Neuron (in vitro differentiated cells): ENCODE measurements around the gene XPNPEP2.

Source experiments
- H2AFZ ChIP-seq: one replicate; pipeline ENCODE4 v1.6.1; 2013; ENCODE audit warnings: low read depth, mild to moderate bottlenecking, inconsistent platforms, low read length, moderate library complexity
- H3K27me3 ChIP-seq: one replicate; pipeline ENCODE4 v1.6.1; 2013; ENCODE audit warnings: low read length; ENCODE audit not compliant: insufficient read depth
- H3K36me3 ChIP-seq: one replicate; pipeline ENCODE4 v1.6.1; 2013; ENCODE audit warnings: low read length; ENCODE audit not compliant: insufficient read depth
- H3K4me1 ChIP-seq: one replicate; pipeline ENCODE4 v1.6.1; 2013; ENCODE audit warnings: low read length; ENCODE audit not compliant: insufficient read depth
- H3K4me3 ChIP-seq: 2 replicates; pipeline ENCODE4 v1.5.1; 2013; ENCODE audit warnings: mild to moderate bottlenecking, low read length, moderate library complexity
- H3K9me3 ChIP-seq: one replicate; pipeline ENCODE4 v1.6.1; 2013; ENCODE audit warnings: low read length

XPNPEP2 gene

DNA sequence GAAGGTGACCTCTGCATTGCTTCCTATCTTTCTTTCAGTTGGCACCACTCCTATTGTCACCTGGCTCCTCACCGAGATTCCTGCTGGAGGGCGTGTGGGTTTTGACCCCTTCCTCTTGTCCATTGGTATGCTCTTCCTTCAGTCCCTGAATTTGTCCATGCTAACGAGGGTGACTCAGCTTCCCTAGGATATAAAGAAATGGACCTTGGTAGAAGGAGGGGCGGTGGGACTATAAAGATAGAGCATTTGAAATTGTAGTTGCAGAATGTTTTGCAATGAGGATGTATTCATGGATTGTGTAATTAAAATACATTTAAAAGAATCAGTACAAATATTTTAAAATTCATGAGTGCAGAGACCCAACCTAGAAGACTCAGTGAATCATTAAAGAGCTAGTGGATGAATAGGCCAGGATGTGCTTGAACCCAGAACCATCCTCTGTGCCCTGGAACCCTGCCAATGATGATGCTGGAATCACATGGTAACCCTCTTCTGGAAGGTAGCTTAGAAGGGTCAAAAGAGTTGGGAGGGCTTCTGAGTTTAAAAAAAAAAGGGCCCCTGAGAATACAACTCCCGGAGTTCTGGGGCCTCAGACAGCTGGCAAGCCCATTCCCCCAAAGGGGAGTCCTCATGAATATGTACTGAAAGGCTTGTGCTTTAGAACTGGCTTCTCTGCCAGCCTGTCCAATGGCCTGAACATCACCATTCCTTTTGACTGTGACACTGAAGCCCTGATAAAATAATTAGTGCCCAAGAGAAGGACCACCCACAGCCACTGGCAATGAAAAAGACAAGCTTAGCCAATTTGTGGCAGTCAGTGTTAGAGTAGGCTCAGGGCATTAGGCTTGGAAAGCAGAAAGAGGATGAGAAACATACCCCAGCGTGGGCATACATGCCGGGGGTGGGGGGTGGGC, 8.0 kb downstream of the XPNPEP2 start:
- no peak overlapping the region for H3K4me3 ChIP-seq
- no peaks in the 10 kb centered on the region for H3K9me3 ChIP-seq
- H3K27me3 ChIP-seq = no peaks in the 10 kb centered on the region
- H2AFZ ChIP-seq = no peak overlapping the region
- H3K4me1 ChIP-seq = no peaks in the 10 kb centered on the region
- no peaks in the 10 kb centered on the region for H3K36me3 ChIP-seq

DNA sequence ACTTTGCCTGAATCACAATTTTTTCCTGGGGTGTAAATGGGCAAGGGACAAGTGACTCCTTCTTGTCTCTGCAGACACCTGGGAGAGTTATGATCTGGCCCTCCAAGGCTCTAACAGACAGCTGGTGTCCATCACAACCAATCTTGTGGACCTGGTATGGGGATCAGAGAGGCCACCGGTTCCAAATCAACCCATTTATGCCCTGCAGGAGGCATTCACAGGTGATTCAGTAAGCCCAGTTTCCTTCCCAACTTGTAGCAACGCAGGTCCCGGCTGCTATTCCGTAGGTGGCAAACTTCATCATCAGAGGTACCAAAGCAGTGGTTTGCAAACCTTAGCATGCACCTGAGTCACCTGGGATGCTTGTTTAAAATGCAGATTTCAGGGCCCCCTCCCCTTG, 8.8 kb downstream of the XPNPEP2 start:
- Histone ChIP-seq H3K36me3 (no peaks in the 10 kb centered on the region), H3K4me1 (no peaks in the 10 kb centered on the region), H2AFZ (no peak overlapping the region), H3K4me3 (no peak overlapping the region), H3K9me3 (no peaks in the 10 kb centered on the region), H3K27me3 (no peaks in the 10 kb centered on the region)

DNA sequence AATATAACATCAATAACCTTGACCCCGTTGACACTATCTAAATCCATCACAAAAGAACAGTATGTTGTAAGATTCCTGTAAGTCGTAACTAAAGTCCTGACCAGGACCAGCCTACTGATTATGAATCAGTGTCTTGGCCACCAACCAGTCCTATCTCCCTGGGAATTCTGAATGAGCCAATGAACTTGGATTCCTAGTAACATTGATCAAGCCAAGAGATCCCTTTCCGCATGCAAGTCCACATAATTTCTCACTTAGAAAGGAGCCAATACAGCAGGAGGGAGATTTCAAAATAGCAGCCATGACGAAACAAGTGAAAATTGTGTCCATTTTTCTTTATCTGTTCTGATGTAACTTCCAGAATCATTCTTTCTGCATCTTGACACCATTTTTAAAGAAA, 9.5 kb downstream of the XPNPEP2 start:
- Histone ChIP-seq H3K27me3 (no peaks in the 10 kb centered on the region), H3K36me3 (no peaks in the 10 kb centered on the region), H3K4me1 (no peaks in the 10 kb centered on the region), H2AFZ (no peak overlapping the region), H3K4me3 (no peak overlapping the region), H3K9me3 (no peaks in the 10 kb centered on the region)

DNA sequence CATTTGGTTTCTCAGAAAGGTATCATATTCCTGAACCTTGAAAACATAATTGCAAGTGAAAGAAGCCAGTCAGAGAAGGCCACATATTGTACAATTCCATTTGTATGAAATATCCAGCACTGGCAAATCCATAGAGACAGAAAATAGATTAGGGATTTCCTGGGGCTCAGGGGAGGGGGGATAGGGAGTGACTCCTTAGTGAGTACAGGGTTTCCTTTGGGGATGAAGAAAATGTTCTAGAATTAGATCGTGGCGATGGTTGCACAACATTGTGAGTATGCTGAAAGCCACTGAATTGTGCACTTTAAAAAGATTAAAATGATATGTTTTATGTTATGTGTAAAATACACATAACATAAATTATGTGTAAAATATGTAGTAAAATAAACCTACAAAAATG, 10.3 kb downstream of the XPNPEP2 start:
- Histone ChIP-seq H3K27me3 (no peaks in the 10 kb centered on the region), H3K9me3 (no peaks in the 10 kb centered on the region), H3K36me3 (no peaks in the 10 kb centered on the region), H2AFZ (no peak overlapping the region), H3K4me1 (no peaks in the 10 kb centered on the region), H3K4me3 (no peak overlapping the region)

DNA sequence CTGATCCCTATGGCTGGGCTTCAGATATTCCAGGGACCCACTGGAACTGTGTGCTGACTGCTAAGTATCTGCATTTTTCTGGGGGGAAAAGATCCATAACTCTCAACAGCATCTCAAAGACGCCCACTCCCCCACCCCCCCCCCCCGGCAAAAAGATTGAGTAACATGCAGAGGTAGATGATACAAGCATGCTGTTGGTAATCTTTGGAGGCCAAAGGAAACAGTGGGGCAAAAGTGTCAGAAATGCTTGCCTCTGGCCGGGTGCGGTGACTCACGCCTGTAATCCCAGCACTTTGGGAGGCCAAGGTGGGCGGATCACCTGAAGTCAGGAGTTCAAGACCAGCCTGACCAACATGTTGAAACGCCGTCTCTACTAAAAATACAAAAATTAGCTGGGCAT, 12.2 kb downstream of the XPNPEP2 start:
- Histone ChIP-seq H3K4me3 (no peak overlapping the region), H3K4me1 (no peaks in the 10 kb centered on the region), H2AFZ (no peak overlapping the region), H3K27me3 (no peaks in the 10 kb centered on the region), H3K36me3 (no peaks in the 10 kb centered on the region), H3K9me3 (no peaks in the 10 kb centered on the region)

DNA sequence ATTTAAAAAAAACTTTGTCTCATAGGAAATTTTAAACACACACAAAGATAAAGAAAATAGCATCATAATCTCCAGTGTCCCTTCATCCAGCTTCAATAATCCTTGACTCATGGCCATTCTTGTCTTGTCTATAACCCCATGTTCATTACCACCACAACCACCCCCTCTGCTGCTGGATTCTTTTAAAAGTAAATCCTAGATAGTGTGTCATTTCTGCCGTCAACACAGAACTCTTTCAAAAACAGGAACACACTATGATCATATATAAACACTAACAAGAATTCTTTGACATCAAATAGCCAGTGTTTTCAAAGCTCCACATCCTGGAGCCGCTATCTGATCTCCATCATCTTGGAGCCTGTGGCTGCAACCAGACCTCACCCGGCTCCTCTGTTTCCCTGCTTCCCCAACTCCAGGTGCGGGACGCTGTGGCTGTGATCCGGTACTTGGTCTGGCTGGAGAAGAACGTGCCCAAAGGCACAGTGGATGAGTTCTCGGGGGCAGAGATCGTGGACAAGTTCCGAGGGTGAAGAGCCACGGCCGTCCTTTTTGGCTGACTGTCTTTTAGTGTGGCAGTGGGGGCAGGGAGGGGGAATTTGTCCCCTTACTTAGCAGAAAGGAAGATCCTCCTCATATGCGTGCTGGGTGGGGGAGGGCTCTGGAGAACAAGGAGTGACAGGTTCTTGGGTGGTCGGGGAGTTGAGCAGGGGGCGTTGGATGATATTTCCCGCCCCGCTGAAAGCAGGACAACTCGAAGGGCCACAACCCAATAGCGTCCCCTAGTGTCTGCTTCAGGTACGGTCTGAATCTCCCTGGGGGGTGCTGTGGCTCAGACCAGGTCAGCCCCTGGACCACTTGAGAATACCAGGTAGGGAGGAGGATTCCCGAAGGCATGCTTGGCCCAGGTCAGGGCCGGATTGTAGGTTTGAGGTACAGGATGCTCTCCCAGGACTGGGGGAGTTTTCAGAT, 15.6 kb downstream of the XPNPEP2 start:
- H2AFZ ChIP-seq = no peak overlapping the region
- H3K27me3 ChIP-seq = no peaks in the 10 kb centered on the region
- H3K4me1 ChIP-seq = no peaks in the 10 kb centered on the region
- no peaks in the 10 kb centered on the region for H3K36me3 ChIP-seq
- H3K4me3 ChIP-seq = no peak overlapping the region
- no peaks in the 10 kb centered on the region for H3K9me3 ChIP-seq

DNA sequence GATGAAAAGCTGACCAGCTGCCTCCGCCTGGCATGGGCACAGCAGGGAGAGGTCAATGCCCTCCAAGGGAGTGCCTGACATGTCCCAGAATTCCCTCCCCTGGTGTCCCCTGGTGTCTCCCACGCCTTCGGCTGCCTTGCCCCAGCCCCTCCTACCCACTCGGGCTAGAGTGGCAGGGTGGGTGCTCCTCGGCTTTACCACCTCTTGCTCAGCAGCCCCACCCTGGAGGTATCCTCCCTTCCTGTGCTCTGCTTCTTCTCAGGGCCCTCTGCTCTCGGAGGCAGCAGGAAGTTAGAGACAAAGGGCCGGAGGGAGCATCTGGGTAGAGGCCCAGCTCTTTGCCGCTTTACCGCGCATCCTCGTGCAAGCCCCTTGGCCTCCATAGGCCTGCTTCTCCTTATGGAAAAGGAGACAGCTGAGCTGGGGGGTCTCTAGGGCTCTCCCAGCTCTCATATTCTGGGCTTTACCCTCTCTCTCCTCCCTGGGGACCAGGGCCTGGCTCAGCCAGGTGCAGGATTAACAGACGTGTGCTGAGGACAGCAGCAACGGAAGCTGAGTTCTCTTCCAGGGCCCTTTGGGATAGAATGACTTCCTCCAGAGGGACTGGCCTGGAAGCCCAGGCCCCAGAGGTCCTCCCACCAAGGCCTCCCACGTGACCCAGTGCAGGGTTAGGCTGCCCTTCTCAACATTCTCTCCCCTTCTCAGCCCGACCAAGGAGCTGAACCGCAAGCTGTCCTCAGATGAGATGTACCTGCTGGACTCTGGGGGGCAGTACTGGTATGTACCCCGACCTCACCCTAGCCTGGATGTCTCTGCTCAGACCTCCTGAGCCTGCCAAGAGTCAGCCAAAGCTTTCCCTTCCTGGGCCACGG, 17.2 kb downstream of the XPNPEP2 start:
- H3K4me3 ChIP-seq = no peak overlapping the region

DNA sequence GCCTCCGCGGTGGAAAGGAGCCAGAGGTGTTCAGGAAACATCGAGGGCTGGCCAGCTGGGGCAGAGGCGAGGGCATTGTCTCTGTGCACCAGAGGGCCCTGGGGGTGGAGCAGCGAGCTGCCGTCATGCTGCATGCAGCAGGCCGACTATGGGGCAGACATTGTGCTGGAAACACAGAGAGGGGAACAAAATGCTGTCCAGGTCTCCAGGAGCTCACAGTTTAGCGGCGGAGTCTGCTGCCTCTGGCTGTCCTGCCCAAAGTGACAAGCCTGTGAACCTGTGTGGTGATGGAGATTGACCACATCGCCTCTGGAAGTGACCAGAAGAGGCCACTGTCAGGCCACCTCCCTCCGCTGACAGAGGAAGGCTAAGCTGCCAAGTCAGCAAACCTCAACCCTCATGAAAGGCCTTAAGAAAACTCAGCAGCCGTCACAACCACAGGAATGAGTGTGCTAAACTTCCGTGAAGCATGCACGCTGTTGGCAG, 20.8 kb downstream of the XPNPEP2 start:
- Histone ChIP-seq H3K36me3 (no peaks in the 10 kb centered on the region), H2AFZ (no peak overlapping the region), H3K9me3 (no peaks in the 10 kb centered on the region), H3K27me3 (no peaks in the 10 kb centered on the region), H3K4me1 (no peaks in the 10 kb centered on the region), H3K4me3 (no peak overlapping the region)

More for the DNA sequence above, 17.2 kb downstream of the XPNPEP2 start:
- Histone ChIP-seq H3K27me3 (no peaks in the 10 kb centered on the region), H3K9me3 (no peaks in the 10 kb centered on the region), H3K4me1 (no peaks in the 10 kb centered on the region), H3K36me3 (no peaks in the 10 kb centered on the region), H2AFZ (no peak overlapping the region)

DNA sequence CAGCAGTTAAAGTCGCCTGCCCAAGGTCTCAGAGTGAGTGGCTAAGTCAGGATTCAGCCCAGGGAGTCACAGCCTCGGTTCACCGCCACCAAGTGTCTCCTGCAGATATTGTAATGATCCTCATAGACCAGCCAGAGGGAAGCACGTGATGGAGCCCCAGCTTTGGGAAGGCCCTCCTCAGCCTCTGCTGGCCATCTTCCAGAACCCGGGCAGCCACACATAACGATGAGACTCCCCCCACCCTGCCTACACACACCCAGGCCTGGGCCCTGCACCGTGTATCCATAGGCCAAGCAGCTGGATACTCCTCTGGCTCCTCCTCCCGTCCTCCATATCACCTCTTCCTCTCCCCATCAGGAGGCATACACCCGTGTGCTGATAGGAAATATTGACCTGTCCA, 21.4 kb downstream of the XPNPEP2 start:
- Histone ChIP-seq H3K9me3 (no peaks in the 10 kb centered on the region), H2AFZ (no peak overlapping the region), H3K36me3 (no peaks in the 10 kb centered on the region), H3K4me1 (no peaks in the 10 kb centered on the region), H3K4me3 (no peak overlapping the region), H3K27me3 (no peaks in the 10 kb centered on the region)

DNA sequence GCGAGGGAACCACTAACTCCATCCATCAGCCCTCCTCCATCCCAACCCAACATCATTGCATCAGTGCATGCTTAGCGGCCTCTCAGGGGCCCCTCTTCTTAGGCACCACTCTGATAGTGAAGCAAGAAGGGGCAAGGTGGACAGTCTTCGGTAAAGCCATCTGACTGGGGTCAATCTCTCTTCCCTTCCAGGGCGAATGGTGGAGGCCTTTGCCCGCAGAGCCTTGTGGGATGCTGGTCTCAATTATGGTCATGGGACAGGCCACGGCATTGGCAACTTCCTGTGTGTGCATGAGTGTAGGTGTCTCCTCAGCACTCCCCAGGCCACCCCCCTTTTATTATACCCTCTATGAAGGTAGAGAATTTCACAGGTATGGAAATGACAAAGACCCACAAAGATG, 22.2 kb downstream of the XPNPEP2 start:
- Histone ChIP-seq H3K9me3 (no peaks in the 10 kb centered on the region), H3K36me3 (no peaks in the 10 kb centered on the region), H2AFZ (no peak overlapping the region), H3K27me3 (no peaks in the 10 kb centered on the region), H3K4me3 (no peak overlapping the region), H3K4me1 (no peaks in the 10 kb centered on the region)

DNA sequence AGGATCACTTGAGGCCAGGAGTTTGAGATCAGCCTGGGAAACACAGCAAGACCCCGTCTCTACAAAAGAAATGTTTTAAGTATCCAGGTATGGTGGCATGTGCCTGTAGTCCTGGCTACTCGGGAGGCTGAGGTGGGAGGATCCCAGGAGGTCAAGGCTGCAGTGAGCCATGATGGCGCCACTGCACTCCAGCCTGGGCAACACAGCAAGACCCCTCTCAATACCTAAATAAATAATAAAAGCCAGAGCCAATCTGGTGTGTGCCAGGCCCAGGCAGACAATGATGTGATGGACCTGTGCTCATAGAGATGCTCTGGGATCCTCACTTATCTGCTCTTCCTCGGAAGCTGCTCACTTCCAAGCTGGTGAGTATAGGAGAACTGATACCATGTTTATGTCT, 22.8 kb downstream of the XPNPEP2 start:
- Histone ChIP-seq H2AFZ (no peak overlapping the region), H3K36me3 (no peaks in the 10 kb centered on the region), H3K27me3 (no peaks in the 10 kb centered on the region), H3K4me1 (no peaks in the 10 kb centered on the region), H3K4me3 (no peak overlapping the region), H3K9me3 (no peaks in the 10 kb centered on the region)

DNA sequence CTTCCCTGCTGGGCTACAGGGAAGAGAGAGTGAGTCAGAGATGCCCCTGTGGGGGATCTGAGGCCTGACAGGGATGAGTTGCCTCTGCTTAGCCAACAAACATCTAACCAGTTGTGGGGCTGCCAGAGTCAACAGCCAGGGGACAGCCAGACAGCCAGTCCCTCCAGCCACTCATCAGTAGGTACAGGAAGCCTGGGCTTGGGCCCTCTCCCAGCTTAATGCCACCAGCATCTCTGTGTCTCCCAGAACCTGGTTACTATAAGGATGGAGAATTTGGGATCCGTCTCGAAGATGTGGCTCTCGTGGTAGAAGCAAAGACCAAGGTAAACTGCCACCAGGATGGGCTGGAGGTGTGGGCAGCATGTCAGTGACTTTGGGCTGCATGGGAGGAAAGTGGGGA, 23.7 kb downstream of the XPNPEP2 start:
- no peaks in the 10 kb centered on the region for H3K9me3 ChIP-seq
- no peaks in the 10 kb centered on the region for H3K27me3 ChIP-seq
- H3K4me3 ChIP-seq = no peak overlapping the region
- no peaks in the 10 kb centered on the region for H3K4me1 ChIP-seq
- H3K36me3 ChIP-seq = no peaks in the 10 kb centered on the region
- no peak overlapping the region for H2AFZ ChIP-seq
